HG03135 (cell line): ENCODE data around the gene PHACTR1.
"Not testable (repeated sequence)": the region's sequence is repeated elsewhere in the genome, so short reads cannot be mapped to it uniquely, and the experiment has no call there.

Experiments
- ATAC-seq: cut with Tn5 transposase; IDR thresholded peaks from one replicate; pipeline ENCODE4 v1.9.1; 2021; ENCODE audit warnings: mild to moderate bottlenecking, moderate library complexity; ENCODE audit not compliant: unreplicated experiment

Gene PHACTR1

DNA sequence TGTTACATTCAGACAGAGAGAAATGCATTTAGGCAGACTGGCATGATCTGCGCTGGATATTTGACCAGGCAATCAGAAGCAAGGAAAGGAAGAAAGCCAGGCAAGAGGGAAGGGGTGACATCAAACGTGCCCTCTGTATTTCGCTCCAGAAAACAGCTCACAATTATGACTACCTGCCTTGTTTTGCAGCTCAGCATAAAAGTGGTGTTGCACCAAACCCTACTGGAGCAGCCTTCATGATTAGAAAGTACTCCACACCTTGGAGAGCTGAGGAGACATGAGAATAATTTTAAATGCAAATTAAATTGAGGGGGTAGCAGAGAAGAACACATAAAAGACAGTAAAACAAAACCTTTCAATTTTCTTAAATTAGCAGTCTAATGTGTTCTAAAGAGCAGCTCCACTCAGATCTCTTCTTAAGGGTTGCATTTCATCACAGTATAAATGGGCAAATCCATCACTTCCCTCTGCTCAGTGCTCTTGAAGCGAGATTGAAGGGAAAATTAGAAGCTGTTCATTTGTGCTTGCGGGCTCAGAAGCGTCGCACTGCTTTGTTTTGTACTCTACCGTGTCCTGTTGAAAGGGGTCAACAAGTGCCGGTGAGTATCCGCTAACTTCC lies at the start of gene PHACTR1:
Gene PHACTR1, plus strand, starts transcription at position 470 of the 619 bp plus-strand sequence.
- no peak for ATAC-seq

DNA sequence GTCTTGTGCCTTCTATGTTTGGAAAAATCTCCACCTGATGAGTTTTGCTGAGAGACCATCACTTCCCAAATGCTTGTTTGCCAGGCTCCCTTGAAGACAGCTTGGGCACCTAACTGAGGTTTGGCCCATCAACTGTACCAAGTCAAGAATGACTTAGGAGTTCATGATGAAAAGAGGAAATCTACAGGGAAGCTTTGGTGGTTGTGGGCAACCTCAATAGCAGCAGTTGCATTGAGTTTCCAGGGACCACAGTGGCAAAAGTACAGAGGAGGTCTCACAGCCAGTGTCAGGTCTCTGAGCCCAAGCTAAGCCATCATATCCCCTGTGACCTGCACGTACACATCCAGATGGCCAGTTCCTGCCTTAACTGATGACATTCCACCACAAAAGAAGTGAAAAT lies 49.7 kb upstream of the PHACTR1 start:
- no peak for ATAC-seq

DNA sequence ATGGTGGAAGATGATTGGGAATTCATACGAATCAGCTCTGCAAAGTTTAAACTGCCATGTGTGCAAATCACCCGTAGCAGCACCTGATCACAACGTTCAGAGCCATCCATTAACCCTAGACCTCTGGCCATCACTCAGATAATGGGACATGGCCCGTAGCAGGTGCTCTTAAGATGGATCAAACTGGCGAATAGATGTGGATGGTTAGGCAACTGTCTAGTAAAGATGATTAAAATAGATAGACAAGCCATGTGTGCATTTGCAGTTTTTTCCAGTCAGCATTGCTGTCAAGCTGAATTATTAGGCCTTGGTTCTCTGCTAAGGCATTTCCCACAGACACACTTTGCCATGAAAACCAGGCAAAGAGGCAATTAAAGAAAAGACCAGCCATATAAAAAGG lies 40.6 kb upstream of the PHACTR1 start:
- ATAC-seq: no peak

DNA sequence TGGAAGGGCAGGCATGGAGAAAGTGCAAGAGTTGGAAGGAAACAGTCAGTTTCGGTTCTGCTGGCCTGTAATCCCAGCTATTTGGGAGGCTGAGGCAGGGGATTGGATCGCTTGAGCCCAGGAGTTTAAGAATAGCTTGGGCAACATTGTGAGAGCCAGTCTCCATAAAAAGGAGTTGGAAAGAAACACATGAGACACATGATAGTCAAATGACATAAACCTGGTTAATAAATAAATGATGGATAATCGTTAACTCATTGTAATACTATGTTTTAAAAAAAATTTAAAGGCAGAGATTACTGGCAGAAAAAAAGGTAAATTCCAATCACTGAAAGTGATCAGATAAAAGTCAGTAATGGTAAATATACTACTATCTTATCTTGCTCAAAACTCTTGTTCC lies 37.2 kb upstream of the PHACTR1 start:
- no peak for ATAC-seq

DNA sequence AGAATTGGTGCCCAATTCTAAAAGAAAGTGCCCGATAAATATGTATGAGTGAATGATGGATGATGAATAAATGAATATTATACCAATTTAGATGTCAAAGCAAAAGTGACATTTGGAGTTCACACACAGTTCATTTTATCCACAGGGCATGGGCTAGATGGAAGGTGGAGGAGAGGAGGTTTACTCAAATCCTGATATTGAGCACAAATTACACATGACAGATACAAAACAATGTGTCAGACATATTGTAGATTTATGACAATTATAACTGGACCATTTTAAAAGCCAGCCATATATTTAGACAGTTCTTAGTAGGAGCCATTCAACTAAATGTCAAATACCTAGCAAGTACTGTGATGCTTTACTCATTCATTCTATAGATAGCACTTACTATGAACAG lies 23.4 kb upstream of the PHACTR1 start:
- ATAC-seq: no peak

DNA sequence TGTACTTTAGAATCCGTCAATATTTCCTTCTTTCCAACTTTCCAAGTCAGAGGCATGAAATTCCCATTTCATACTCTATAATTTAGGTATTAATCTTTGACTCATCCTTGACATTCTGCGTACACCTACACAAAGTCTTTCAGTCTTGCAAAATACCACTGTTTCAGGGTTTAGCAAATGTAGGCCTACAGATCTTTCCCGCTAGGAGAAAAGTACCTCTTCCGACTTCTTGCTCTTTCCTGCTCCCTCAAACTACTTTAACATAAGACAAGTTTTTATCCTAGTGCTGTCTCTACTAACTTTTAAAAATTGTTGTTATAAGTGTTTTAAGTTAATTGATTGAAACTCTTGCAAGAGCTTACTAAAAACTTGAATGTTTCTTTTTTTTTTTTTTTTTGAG lies 18.3 kb upstream of the PHACTR1 start:
- no peak for ATAC-seq

DNA sequence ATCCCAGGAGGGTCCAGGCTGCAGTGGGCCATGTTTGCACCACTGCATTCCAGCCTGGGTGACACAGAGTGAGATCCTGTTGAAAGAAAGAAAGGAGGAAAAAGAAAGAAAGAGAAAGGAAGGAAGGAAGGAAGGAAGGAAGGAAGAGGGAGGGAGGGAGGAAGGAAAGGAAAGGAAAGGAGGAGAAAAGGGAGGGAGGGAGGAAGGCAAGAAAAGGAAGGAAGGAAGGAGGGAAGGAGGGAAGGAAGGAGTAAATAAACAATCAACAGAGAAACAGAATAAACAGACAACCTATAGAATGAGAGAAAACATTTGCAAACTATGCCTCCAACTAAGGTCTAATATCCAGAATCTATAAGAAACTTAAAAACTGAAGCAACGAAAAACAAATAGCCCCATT lies 11.6 kb upstream of the PHACTR1 start:
- no peak for ATAC-seq

DNA sequence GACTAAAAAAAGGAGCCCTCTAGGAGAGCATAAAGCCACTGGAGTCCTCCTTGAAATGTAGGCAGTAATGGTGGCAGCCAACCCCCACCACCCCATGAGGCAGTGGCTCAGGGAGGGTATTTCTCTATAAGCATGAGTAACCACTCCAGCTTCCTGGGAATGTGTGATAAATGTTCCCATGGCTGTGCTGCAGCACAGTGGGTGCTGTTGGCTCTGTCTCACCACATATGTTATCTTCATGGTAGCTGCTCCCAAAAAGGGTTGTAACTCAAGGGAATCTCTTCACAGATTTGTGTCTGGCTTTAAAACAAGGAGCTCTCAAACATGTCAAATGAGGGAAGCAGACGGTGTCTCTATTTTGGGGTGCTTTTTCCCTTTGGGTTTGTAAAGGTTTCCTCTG lies 7.5 kb upstream of the PHACTR1 start:
- no peak for ATAC-seq

DNA sequence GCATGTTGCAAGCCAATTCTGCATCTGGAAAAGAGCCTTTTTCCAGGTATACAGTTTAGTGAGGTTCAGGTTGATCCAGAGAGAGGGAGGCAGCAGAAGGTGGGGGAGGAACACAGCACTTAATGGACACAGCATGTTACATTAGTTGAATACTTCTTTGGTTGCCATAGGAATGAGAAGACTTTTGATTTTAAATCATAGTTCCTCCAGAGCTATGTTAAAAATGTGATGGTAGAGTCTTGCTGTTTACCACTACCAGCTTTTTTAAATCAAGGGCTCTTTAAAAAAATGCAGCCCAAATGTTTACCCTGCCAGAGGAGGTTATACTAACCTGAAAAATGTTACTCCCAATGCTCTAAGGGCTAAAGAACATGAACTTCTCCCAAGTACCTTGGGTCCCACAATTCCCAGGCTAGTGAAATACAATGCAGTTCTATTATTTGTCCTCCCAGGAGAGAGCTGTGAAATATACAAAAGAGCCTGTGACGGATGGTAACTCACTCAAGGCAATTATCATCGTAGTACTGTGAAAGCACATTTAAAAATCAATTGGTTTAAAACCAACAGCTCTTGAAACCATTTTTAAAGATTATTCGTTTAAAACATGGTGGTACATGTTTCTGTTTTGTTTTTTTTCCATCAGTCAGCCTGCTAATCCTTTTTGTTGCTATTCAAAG lies 6.9 kb upstream of the PHACTR1 start:
- ATAC-seq: no peak

DNA sequence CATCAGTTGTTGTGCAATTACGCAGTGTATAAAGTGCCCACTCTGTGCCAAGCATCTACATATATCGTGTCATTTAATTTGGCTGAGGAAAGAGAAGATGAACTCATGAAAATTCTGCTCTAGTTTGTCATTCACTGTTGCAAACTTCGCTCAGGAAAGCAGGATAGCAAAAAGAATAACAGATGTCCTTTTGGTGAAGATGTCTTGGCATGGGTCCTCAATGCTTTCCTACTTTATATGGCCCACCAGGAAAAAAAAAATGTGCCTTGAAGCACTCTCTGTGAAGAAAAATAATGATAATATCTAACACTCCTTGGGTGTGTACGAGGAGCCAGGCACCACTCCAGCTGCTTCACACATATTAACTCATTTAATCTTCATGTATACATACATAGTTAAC lies 5.6 kb upstream of the PHACTR1 start:
- no peak for ATAC-seq

DNA sequence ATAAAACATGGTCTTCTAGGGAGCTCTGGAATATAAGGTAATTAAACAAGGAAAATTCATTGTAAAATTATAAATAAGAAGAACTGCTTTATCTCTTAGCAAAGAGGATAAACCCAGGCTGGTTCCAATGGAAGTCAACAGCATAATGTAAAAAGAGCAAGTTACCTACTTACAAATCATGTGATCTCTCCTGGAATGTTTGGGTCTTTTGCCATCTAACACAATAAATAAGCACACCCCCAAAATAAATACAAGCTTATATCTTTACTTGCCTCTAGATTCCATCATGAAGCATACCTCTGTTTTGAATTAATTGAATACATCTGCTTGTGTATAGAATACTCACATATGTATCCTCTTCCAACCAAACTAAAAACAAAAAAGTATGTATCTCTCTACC lies 2.5 kb upstream of the PHACTR1 start:
- no peak for ATAC-seq

DNA sequence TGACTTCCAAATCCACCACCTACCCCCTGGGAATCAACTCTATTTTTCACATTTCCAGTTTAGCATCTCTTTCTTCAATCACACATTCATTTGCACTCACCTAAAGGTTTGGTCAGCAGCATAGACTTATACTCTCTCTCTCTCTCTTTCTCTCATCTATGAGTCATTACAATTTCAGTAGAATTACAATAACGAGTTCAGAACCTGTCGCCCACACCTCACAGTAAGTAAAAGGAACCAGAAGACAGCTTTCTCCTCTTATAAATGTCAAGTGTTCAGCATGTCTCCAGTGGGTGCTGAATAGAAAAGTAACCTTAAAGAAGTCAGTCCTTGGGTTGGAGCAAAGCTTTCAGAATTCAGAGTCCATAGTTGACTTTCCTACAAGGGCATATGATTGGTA lies 1.1 kb upstream of the PHACTR1 start:
- no peak for ATAC-seq

DNA sequence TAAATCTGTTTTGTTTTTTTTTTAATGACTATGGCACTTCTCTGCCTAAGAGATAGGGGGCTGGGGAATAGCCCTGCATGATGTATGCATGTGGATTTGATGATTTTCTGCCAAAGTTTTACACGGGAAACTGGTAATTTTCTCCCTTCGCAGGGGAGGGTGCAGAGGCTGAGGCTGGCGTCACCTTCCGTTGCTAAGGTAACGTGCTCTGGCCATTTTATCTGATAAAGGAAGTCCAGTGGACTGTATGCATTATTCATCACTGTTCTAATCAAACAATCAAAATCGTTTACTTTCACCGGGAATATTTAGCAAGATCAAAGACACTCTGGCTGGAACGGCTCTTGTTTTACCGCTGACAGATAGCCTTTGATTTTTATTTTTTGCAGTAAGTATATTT lies 789 bp downstream of the PHACTR1 start:
- ATAC-seq: no peak

DNA sequence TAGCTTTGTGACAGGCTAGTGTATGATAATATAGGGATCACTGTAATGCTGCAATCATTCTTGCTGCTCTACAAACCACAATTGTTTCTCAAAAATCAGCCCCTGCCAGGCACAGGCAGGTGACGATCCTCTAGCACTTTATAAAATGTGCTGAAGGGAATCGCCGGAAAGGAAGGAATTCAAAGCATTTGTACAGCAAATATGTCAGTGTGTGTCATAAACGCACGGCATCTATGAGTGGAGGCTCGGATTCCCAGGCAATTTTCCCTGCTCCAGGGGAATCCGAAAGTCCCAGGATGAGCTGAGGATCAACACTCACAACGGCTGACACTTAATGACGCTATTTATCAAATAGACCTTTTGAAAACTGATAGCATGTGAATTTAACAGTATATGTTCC lies 1.4 kb downstream of the PHACTR1 start:
- ATAC-seq: no peak

DNA sequence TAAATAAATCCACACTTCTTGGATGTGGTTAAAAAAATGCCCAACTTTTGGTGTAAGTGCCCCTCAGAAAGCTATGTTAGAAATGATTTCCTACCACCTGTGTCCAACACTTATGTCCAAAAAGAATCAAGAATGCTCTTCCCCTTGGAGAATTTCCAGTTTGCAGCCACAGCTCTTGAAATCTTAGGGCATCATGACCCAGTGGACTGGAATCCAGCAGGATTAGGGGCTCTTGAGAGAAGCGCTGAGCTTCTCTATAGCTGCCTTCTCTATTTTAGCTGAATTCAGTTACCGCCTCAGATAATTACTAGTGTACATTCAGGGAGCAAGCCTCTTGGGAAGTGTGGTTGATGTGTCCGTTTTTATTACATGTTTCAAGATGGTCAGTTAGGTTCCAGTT lies 2.5 kb downstream of the PHACTR1 start:
- no peak for ATAC-seq

DNA sequence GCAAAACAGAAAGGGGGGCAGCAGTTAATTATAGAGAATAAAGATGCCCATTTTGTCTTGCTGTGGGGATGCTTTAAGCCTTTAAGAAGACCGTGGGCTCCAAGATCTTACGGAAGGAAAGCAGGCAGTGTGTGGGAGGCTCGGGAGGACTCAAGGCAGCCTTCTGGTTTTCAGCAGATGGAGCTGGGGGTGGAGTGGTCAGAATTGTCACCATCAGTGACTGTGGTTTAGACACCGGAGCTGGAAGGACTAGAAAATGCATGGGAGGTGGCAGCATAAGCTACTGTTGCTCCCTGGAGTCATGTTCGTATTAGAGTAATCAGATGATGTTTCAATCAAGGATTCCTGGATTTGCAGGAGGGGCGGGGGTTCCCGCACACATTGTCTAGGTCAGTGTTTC lies 3.7 kb downstream of the PHACTR1 start:
- no peak for ATAC-seq

DNA sequence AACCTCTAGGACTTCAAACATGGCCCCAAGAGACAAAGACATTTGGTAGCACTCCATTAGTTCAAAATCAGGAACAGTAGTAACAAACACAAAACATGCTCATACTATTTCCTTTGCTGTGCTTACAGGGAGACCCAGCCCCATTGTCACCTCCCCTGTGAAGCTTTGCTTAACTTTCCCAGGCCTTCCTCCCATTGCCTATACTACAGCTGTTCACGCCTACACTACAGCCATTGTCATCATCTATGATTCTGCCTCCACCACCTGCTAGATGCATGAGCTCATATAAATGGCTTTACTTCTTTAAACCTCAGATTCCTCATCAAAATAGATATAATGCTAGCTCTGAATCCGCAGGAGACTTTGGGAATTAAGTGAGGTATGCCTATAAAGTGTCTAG lies 8.7 kb downstream of the PHACTR1 start:
- ATAC-seq: no peak

DNA sequence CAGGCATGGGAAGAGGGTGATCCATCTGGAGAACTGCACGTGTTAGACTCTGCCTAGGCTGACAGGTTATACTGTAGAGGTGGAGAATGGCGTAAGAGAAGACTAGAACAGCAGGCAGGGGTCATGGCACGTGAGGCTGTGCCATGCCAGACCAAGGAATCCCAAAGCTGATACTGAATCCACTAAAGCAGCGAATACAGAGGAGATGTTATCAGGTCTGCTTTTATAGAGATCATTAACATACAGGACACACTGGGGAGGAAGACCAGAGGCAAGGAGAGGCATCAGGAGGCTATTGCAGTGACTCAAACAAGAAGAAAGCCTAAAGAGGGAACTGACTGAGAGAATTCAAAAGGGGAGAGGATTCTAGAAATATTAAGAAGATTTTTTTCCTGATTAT lies 12.9 kb downstream of the PHACTR1 start:
- no peak for ATAC-seq

DNA sequence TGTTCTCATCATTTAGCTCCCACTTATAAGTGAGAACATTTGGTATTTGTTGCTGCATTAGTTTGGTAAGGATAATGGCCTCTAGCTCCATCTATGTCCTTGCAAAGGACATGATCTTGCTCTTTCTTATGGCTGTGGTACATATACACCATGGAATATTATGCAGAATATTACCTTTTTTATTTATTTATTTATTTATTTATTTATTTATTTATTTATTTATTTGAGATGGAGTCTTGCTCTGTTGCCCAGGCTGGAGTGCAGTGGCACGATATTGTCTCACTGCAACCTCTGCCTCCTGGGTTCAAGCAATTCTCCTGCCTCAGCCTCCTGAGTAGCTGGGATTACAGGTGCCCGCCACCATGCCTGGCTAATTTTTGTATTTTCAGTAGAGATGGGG lies 14.2 kb downstream of the PHACTR1 start:
- not testable (repeated sequence) for ATAC-seq

DNA sequence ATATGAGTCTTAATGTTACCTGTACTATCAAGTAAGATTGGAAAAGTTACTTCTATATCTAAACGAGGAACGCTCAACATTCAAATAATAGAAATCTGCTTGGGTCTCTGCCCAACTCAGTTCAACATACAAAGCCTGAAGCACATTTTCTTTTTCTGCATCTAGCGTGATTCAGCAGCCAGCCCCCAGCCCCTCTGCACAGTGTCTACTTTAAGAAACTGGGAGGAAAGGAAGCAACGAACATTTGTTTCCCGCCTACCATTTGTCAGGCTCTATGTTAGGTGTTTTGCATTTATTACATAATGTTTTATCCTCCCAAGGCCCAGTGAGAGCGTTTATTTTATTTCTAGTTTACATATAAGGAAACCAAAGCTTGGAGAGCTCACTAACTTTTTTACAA lies 17.3 kb downstream of the PHACTR1 start:
- no peak for ATAC-seq

DNA sequence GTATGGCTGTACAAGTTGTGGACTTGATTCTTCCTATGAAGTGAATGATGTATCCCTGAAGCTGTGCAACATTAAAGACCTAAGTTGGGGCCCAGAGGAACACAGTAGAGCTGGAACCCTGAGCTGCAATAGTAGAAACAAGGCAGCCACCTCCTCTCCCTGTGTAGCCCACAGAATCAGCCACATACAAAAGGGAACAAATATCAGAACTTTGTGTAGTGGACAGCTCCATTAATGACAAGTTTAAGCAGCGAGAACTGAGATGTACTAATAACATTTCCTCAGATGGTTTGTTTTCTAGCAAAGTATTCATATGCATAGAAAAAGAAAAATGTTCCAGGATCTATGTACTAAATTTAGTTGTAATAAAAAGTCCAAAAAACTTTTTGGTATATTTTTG lies 19.2 kb downstream of the PHACTR1 start:
- ATAC-seq: no peak

DNA sequence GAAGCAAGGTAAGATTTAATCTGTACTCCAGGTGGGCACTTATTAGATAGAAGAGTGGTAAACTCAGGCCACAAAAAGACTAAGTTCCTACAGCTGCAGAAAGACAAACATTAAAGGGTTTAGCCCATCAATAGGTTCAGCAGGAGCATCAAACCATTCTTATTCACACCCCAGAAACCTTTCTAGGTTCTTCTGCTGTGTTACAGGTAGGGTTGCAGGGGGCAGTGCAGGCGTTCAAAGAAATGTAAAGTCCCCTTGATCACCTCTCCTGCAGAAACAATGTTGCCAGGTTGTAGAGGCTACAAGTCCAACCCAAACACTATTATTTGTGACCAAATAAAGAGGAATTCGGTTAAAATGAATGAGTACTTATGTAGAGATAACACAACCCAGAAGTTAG lies 31.8 kb downstream of the PHACTR1 start:
- no peak for ATAC-seq
